Measurements from ENCODE around the gene PCSK6. TPM values are rescaled to one million over a fixed set of nuclear protein-coding genes. Genes with fewer than 3 reads are reported as not detected.

PCSK6 gene
- total RNA-seq, 1 donor from 2014 or later = 6.8 TPM

- no peak for DNase-seq (ENCODE audit: low read depth)
- no peaks in the 10 kb centered on the region for H3K27me3 ChIP-seq (ENCODE audit: control insufficient read depth, insufficient read depth, low read length)
- no peak overlapping the region for H3K4me3 ChIP-seq (ENCODE audit: low read depth, low read length)
- no peak for TF ChIP-seq CTCF (IDR thresholded peaks at IDR 0.05; ENCODE audit: insufficient read depth, low read length, severe bottlenecking)
- no peaks in the 10 kb centered on the region for H3K36me3 ChIP-seq (ENCODE audit: control insufficient read depth, insufficient read depth, low read length)
- no peak for FAIRE-seq
These were observed 96.3 kb downstream of the PCSK6 start for GRCh38 chr15:101393172-101393571.

- TF ChIP-seq CTCF (IDR thresholded peaks at IDR 0.05; ENCODE audit: insufficient read depth, low read length, severe bottlenecking) = no peak
- no peak for FAIRE-seq
- Histone ChIP-seq H3K36me3 (ENCODE audit: control insufficient read depth, insufficient read depth, low read length) (no peaks in the 10 kb centered on the region), H3K27me3 (ENCODE audit: control insufficient read depth, insufficient read depth, low read length) (no peaks in the 10 kb centered on the region), H3K4me3 (ENCODE audit: low read depth, low read length) (no peak overlapping the region)
- no peak for DNase-seq (ENCODE audit: low read depth)
These were observed 97.4 kb downstream of the PCSK6 start for GRCh38 chr15:101391981-101392640.

DNA sequence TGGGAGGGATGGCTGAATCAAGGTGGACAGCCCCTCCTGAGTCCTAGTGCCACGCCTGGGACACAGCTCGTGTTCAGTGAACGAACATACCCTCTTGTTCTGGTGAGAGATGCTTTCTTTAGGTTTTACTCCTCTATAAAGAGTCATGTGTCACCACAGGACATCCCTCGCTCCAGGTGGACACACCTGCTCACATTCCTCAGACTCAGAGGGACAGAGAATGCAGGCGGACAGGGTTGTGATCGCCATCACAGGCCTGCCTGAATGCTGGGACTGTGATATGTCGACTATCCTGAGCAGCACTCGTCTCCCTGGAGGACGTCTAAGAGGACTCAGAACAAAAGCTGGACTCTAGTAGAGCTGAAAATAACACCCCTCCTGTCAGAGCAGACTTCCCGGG, 98.1 kb downstream of the PCSK6 start:
- no peak for TF ChIP-seq CTCF (IDR thresholded peaks at IDR 0.05; ENCODE audit: insufficient read depth, low read length, severe bottlenecking)
- peak; percentile 23 for FAIRE-seq
- Histone ChIP-seq H3K36me3 (ENCODE audit: control insufficient read depth, insufficient read depth, low read length) (no peaks in the 10 kb centered on the region), H3K27me3 (ENCODE audit: control insufficient read depth, insufficient read depth, low read length) (no peaks in the 10 kb centered on the region), H3K4me3 (ENCODE audit: low read depth, low read length) (no peak overlapping the region)
- no peak for DNase-seq (ENCODE audit: low read depth)

GRCh38 chr15:101390462-101390861, 99.0 kb downstream of the PCSK6 start:
- Histone ChIP-seq H3K4me3 (ENCODE audit: low read depth, low read length) (no peak overlapping the region), H3K27me3 (ENCODE audit: control insufficient read depth, insufficient read depth, low read length) (no peaks in the 10 kb centered on the region), H3K36me3 (ENCODE audit: control insufficient read depth, insufficient read depth, low read length) (no peaks in the 10 kb centered on the region)
- DNase-seq (ENCODE audit: low read depth) = no peak
- no peak for TF ChIP-seq CTCF (IDR thresholded peaks at IDR 0.05; ENCODE audit: insufficient read depth, low read length, severe bottlenecking)
- no peak for FAIRE-seq

DNA sequence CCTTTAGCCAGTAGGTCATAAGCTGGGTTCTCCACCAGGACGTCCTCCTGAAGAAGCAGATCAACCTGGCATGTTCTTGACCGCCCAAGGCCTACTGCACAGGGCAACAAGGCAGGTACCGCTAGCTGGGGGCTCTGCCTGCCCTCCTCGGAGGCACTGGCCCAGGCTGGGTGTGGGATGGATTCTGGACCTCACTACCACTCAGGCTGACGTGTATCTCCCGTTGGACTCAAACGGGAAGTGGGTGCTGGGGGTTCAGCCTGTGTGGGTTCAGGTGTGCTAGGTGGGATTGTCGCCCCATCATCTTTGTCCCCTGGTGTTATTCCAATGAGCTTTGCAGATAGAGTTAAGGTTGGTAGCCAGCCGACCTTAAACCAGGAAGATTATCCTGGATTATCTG, 99.4 kb downstream of the PCSK6 start:
- Histone ChIP-seq H3K4me3 (ENCODE audit: low read depth, low read length) (no peak overlapping the region), H3K36me3 (ENCODE audit: control insufficient read depth, insufficient read depth, low read length) (no peaks in the 10 kb centered on the region), H3K27me3 (ENCODE audit: control insufficient read depth, insufficient read depth, low read length) (no peaks in the 10 kb centered on the region)
- no peak for TF ChIP-seq CTCF (IDR thresholded peaks at IDR 0.05; ENCODE audit: insufficient read depth, low read length, severe bottlenecking)
- FAIRE-seq (no peak), DNase-seq (ENCODE audit: low read depth) (no peak)

- FAIRE-seq = no peak
- no peak overlapping the region for H3K4me3 ChIP-seq (ENCODE audit: low read depth, low read length)
- DNase-seq (ENCODE audit: low read depth) = no peak
- no peaks in the 10 kb centered on the region for H3K36me3 ChIP-seq (ENCODE audit: control insufficient read depth, insufficient read depth, low read length)
- H3K27me3 ChIP-seq (ENCODE audit: control insufficient read depth, insufficient read depth, low read length) = no peaks in the 10 kb centered on the region
- no peak for TF ChIP-seq CTCF (IDR thresholded peaks at IDR 0.05; ENCODE audit: insufficient read depth, low read length, severe bottlenecking)
These were observed 100.1 kb downstream of the PCSK6 start for GRCh38 chr15:101389362-101389761.

Data from bronchial epithelial cell (primary cell).